GM12872 (cell line): ENCODE results near the gene METAP1D.

Experiments
- TF ChIP-seq, protein P1 (sequence below): IDR thresholded peaks from 3 replicates; pipeline ENCODE4 v1.5.1; 2011; ENCODE audit warnings: low read depth, mild to moderate bottlenecking, low read length, moderate library complexity; ENCODE audit not compliant: insufficient read depth

Gene METAP1D

DNA sequence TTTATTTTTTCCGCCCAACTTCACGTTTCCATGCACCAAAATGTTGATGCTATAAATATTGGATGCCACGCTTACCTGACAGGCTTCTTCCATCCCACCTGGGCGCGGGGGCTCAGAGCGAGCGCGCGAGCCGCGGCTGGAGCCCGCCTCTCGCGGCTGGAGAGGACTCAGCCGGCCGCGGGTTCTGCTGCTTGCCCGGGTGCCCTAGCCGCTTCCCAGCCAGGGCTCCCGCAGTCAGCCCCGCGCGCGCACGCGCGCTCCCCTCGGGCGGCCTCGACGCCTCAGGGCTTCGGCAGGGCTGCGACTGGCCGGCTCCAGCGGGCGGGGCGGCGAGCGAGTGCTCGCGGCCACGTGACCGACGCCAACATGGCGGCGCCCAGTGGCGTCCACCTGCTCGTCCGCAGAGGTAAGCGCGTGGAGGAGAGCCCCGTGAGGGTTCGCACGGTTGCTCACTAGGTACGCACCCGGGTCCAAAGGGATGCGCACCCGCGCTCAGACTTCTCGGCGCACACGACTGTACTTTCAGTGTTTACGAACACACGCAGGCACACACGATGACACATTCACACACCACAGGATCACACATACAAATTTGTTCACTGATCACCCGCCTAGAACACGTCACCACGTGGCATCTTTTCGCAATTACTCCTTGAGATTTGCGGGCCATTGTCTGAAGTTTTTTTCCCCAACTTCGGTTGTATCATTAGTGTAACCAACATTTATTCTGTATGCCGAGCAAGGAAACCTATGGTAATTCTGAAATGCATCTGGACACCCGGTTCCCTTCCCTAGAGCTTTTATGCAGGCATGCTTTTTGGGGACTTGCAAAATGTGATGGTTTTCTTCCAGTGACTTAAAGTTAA is at the start of gene METAP1D:
TSS of gene METAP1D (plus strand) at position 350 of the 866 bp plus-strand sequence. CDS start at position 367, 17 bp downstream.
- TF ChIP-seq, protein P1, sequence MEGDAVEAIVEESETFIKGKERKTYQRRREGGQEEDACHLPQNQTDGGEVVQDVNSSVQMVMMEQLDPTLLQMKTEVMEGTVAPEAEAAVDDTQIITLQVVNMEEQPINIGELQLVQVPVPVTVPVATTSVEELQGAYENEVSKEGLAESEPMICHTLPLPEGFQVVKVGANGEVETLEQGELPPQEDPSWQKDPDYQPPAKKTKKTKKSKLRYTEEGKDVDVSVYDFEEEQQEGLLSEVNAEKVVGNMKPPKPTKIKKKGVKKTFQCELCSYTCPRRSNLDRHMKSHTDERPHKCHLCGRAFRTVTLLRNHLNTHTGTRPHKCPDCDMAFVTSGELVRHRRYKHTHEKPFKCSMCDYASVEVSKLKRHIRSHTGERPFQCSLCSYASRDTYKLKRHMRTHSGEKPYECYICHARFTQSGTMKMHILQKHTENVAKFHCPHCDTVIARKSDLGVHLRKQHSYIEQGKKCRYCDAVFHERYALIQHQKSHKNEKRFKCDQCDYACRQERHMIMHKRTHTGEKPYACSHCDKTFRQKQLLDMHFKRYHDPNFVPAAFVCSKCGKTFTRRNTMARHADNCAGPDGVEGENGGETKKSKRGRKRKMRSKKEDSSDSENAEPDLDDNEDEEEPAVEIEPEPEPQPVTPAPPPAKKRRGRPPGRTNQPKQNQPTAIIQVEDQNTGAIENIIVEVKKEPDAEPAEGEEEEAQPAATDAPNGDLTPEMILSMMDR: no peak

DNA sequence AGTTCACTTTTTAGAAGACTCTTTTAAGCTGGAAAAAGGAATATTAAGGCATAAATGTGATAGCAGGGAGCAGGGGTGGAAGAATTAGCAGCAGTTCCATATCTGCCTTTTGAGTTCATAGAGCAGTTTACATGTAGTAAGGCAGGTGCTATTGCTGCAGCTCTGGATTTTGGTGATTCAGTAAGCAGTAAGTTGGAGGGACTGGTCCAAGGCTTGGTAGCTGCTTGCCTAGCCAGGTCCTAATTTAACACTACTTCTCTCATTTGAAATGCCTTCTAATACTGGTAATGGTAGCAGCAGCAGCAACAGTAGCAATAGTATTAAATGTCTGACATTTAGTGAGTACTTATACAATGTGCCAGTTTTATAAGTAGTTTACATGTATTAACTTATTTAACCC is 47.5 kb upstream of the METAP1D start:
- TF ChIP-seq, protein P1: no peak

DNA sequence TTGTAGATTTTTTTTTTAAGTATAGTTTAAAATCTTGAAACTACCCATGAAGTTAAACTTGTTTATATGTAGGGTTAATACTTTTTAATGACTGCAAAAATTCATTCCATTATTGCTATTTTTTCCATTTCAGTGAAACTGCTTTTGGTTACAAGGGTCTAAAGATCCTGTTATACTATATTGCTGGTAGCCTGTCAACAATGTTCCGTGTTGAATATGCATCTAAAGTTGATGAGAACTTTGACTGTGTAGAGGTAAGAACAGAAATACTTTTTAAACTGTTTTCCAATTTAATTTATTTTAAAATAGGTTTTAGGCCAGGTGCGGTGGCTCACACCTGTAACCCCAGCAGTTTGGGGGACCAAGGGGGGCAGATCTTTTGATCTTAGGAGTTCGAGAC is 47.0 kb upstream of the METAP1D start:
- TF ChIP-seq, protein P1: no peak

DNA sequence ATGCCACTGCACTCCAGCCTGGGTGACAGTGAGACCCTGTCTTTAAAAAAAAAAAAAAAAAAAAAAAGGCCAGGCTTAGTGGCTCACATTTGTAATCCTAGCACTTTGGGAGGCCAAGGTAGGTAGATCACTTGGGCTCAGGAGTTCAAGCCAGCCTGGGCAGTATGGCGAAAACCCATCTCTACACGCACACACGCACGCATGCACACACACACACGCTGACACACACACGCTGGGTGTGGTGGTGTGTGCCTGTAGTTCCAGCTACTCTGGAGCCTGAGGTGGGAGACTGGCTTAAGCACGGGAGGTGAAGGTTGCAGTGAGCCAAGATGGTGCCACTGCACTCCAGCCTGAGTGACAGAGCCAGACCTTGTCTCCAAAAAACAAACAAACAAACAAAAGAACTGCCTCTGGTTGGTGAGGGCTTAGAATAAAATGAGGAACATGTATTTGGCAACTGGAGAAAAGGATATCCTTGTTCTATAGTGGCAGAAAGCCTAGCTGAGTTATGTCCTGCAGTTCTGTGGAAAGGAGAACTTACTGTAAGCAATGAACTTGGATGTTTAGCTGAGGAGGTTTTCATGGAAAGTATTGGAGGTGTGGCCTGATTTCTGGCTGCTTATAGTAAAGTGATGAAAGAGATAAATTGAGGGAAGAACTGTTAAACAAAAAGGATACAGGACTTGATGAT is 43.5 kb upstream of the METAP1D start:
- TF ChIP-seq, protein P1: no peak

DNA sequence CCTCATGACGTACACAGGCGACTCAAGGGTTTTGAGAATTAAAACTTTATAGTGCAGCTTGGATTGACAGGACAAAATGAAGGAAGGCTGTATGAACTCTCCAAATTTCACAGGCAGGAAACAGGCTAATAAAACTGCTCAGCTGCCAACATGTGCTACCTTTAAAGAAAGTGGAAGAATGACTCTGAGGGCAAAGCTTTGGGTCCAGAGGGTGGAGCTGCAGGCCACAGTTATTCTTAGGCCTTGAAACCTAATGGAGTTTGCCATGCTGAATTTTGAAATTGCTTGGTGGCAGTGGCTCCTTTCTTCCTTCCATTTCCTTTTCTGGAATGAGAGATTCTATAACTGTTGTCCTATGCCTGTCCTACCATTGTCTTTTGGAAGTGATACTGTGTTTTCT is 42.7 kb upstream of the METAP1D start:
- TF ChIP-seq, protein P1: no peak

DNA sequence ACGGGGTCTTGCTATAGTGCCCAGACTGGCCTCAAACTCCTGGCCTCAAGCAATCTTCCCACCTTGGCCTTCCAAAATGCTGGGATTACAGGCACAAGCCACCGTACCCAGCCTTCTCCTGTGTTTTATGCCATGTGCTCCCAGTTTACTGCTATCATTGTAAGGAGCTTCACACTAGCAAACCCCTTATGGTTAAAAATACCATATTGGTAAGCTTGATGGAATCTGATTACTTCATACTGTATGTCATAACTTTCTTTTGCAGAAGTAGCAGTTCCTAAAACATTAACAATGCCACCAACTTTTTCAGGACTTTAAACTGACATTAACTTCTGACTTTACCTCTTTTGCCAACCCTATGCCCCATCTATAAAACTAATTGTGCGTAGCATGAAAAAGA is 41.3 kb upstream of the METAP1D start:
- TF ChIP-seq, protein P1: no peak

DNA sequence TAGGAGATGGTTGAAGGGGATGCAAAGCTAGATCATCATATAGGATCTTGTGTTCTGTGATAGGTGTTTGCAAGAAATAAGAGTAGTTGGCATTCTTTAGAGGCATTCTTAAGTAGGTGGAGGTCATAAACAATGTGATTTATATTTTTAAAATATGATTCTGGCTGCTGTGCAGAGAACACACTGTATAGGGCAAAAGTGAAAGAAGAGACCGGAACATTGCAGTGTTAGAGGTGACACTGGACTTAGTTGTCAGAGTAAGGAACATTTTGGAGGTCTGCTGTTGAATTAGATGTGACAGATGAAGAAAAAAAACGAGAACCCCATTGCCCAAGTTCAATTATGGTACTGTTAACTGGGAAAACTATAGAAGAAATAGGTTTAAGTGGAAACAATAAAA is 39.8 kb upstream of the METAP1D start:
- TF ChIP-seq, protein P1: no peak
